CD4-positive, alpha-beta T cell (primary cell): ENCODE data around the gene F10. TPM values are rescaled to one million over a fixed set of nuclear protein-coding genes. Genes with fewer than 3 reads are reported as not detected.

Experiments
- ATAC-seq: fragments of 200-7000 bp; cut with Tn5 transposase; one replicate; pipeline ENCODE4 v1.10.0; 2022; ENCODE audit warnings: mild to moderate bottlenecking; ENCODE audit not compliant: poor library complexity
- CTCF ChIA-PET: fragments of 350-600 bp; sonication (Branson Sonifier 250); formaldehyde crosslinking; loops from one replicate; lab custom pipeline; 2021; ENCODE audit warnings: antibody characterized with exemption, inconsistent platforms; lab: Charles Lee
- POLR2A ChIA-PET: fragments of 350-600 bp; sonication (Branson Sonifier 250); formaldehyde crosslinking; loops from one replicate; lab custom pipeline; 2021; ENCODE audit warnings: antibody characterized with exemption, inconsistent platforms; lab: Charles Lee
- DNase-seq, 14 experiments: peaks; one replicate each; pipeline ENCODE4 v3.0.0-alpha.2; 2013 to 2020; ENCODE audit warnings: mixed read lengths in 2 of 14
- H3K27ac ChIP-seq, 2 donors: one replicate each; pipeline versions ENCODE4 v1.5.1 to v1.7.0; 2013; ENCODE audit warnings: low read length in 2 of 2, low read depth in 1 of 2, mild to moderate bottlenecking in 1 of 2
- H3K27me3 ChIP-seq, 2 experiments: 1 replicate in 1 of 2; 2 replicates in 1 of 2; pipeline versions ENCODE4 v1.6.1 to v1.7.0; 2013; ENCODE audit warnings: low read length in 2 of 2, control low read depth in 1 of 2, mild to moderate bottlenecking in 1 of 2, moderate library complexity in 1 of 2; ENCODE audit not compliant: insufficient read depth in 2 of 2, control insufficient read depth in 1 of 2
- H3K36me3 ChIP-seq: one replicate; pipeline ENCODE4 v1.6.1; 2013; ENCODE audit warnings: low read length, control low read depth; ENCODE audit not compliant: insufficient read depth
- H3K4me1 ChIP-seq: one replicate; pipeline ENCODE4 v1.6.1; 2013; ENCODE audit warnings: low read length, control low read depth; ENCODE audit not compliant: insufficient read depth
- H3K4me3 ChIP-seq: one replicate; pipeline ENCODE4 v1.5.1; 2013; ENCODE audit warnings: mild to moderate bottlenecking, low read length, moderate library complexity
- H3K9me3 ChIP-seq, 2 experiments: 1 replicate in 1 of 2; 2 replicates in 1 of 2; pipeline versions ENCODE4 v1.6.1 to v1.7.0; 2013; ENCODE audit warnings: low read length in 2 of 2, mild to moderate bottlenecking in 2 of 2, control low read depth in 1 of 2, moderate library complexity in 1 of 2; ENCODE audit not compliant: control insufficient read depth in 1 of 2, insufficient read depth in 1 of 2
- H3K27ac Mint-ChIP-seq: one replicate; pipeline ENCODE4 v1.8.0; 2020; ENCODE audit warnings: mixed read lengths
- H3K27me3 Mint-ChIP-seq: one replicate; pipeline ENCODE4 v1.8.0; 2021; ENCODE audit warnings: mixed read lengths
- H3K36me3 Mint-ChIP-seq: one replicate; pipeline ENCODE4 v1.8.0; 2021; ENCODE audit warnings: low read depth, mixed read lengths
- H3K4me1 Mint-ChIP-seq: one replicate; pipeline ENCODE4 v1.8.0; 2021; ENCODE audit warnings: low read depth, mixed read lengths
- H3K4me3 Mint-ChIP-seq: one replicate; pipeline ENCODE4 v1.8.0; 2020; ENCODE audit warnings: mild to moderate bottlenecking, mixed read lengths
- H3K9me3 Mint-ChIP-seq: one replicate; pipeline ENCODE4 v1.8.0; 2020; ENCODE audit warnings: mixed read lengths
- CTCF ChIP-seq: fragments of 200-600 bp; IDR thresholded peaks from one replicate; pipeline ENCODE4 v1.8.0; 2022; ENCODE audit warnings: antibody characterized with exemption, mild to moderate bottlenecking
- intact Hi-C, 2 experiments: fragments of 100-400 bp; cut with DNase I in 1 of 2; cut with micrococcal nuclease in 1 of 2; formaldehyde crosslinking; loops; one replicate each; pipeline versions ENCODE4 v1.15.1 to v1.9.0; 2023 to 2025; cut with DNase I, micrococcal nuclease
- total RNA-seq, 174 experiments: library from RNA in 2 of 174; stranded (reverse) in 2 of 174; gene quantifications; one replicate each; pipeline ENCODE4 v1.2.3 and lab custom pipeline; 2021 to 2026

Gene F10
- total RNA-seq, 2 experiments from 2014 or later: not detected

GRCh38 chr13:113084943-113085540 lies 37.6 kb upstream of the F10 start:
- intact Hi-C loops: no loop called here
- Histone ChIP-seq H3K4me1 (no peaks in the 10 kb centered on the region), H3K9me3 (peaks cover 0 to 5% of the 10 kb centered on the region in 2 experiments), H3K27me3 (no peaks in the 10 kb centered on the region), H3K4me3 (no peak overlapping the region), H3K27ac (no peak overlapping the region), H3K36me3 (peaks cover 2% of the 10 kb centered on the region)
- Mint-ChIP-seq H3K4me1 (no peaks in the 10 kb centered on the region), H3K9me3 (no peaks in the 10 kb centered on the region), H3K36me3 (peaks cover 16% of the 10 kb centered on the region), H3K4me3 (no peak overlapping the region), H3K27ac (no peak overlapping the region), H3K27me3 (no peaks in the 10 kb centered on the region)
- ATAC-seq: no peak
- no peak for TF ChIP-seq CTCF
- POLR2A ChIA-PET: no interaction called here
- CTCF ChIA-PET: no interaction called here
- no peak for DNase-seq

- Histone ChIP-seq H3K27ac (no peak overlapping the region), H3K36me3 (peaks cover 2% of the 10 kb centered on the region), H3K9me3 (peaks cover 0 to 5% of the 10 kb centered on the region in 2 experiments), H3K27me3 (no peaks in the 10 kb centered on the region), H3K4me3 (no peak overlapping the region), H3K4me1 (no peaks in the 10 kb centered on the region)
- no peak overlapping the region for H3K27ac Mint-ChIP-seq
- H3K9me3 Mint-ChIP-seq: no peaks in the 10 kb centered on the region
- no peak for TF ChIP-seq CTCF
- DNase-seq: no peak
- H3K4me1 Mint-ChIP-seq: no peaks in the 10 kb centered on the region
- H3K4me3 Mint-ChIP-seq: no peak overlapping the region
- intact Hi-C loops: no loop called here
- no peak for ATAC-seq
- POLR2A ChIA-PET: no interaction called here
- H3K27me3 Mint-ChIP-seq: no peaks in the 10 kb centered on the region
- CTCF ChIA-PET: no interaction called here
- H3K36me3 Mint-ChIP-seq: peaks cover 16% of the 10 kb centered on the region
Observed at GRCh38 chr13:113086031-113086750, 36.4 kb upstream of the F10 start.

- H3K4me1 Mint-ChIP-seq: no peaks in the 10 kb centered on the region
- ATAC-seq (no peak), DNase-seq (no peak)
- POLR2A ChIA-PET: no interaction called here
- Histone ChIP-seq H3K27ac (no peak overlapping the region), H3K4me3 (no peak overlapping the region), H3K36me3 (peaks cover 2% of the 10 kb centered on the region), H3K4me1 (no peaks in the 10 kb centered on the region), H3K27me3 (no peaks in the 10 kb centered on the region), H3K9me3 (peaks cover 0 to 5% of the 10 kb centered on the region in 2 experiments)
- no peaks in the 10 kb centered on the region for H3K27me3 Mint-ChIP-seq
- H3K4me3 Mint-ChIP-seq: no peak overlapping the region
- no peaks in the 10 kb centered on the region for H3K9me3 Mint-ChIP-seq
- H3K27ac Mint-ChIP-seq: no peak overlapping the region
- H3K36me3 Mint-ChIP-seq: peaks cover 16% of the 10 kb centered on the region
- intact Hi-C loops: no loop called here
- CTCF ChIA-PET: no interaction called here
- TF ChIP-seq CTCF: no peak
Observed at GRCh38 chr13:113086991-113087922, 35.3 kb upstream of the F10 start.
